Activated naive CD4-positive, alpha-beta T cell treated with anti-CD3 and anti-CD28 coated beads for 36 hours (primary cell): ENCODE data around the gene FHIT. TPM values are rescaled to one million over a fixed set of nuclear protein-coding genes. Genes with fewer than 3 reads are reported as not detected.
A peak's percentile ranks its signal among the peaks of the same experiment; 100 is the strongest.

Source experiments
- CTCF ChIA-PET: fragments of 350-600 bp; sonication (Branson Sonifier 250); formaldehyde crosslinking; loops from one replicate; lab custom pipeline; 2021; ENCODE audit warnings: antibody characterized with exemption; lab: Charles Lee
- DNase-seq: peaks from one replicate; pipeline ENCODE4 v3.0.0-alpha.2; 2020
- H3K27ac Mint-ChIP-seq: one replicate; pipeline ENCODE4 v1.8.0; 2021; ENCODE audit warnings: mild to moderate bottlenecking, mixed read lengths
- H3K27me3 Mint-ChIP-seq: one replicate; pipeline ENCODE4 v1.8.0; 2021; ENCODE audit warnings: low read depth, mixed read lengths
- H3K36me3 Mint-ChIP-seq: one replicate; pipeline ENCODE4 v1.8.0; 2021; ENCODE audit warnings: low read depth, mixed read lengths
- H3K4me1 Mint-ChIP-seq: one replicate; pipeline ENCODE4 v1.8.0; 2021; ENCODE audit warnings: low read depth, mixed read lengths
- H3K4me3 Mint-ChIP-seq: one replicate; pipeline ENCODE4 v1.8.0; 2021; ENCODE audit warnings: mild to moderate bottlenecking, moderate library complexity, mixed read lengths
- H3K9me3 Mint-ChIP-seq: one replicate; pipeline ENCODE4 v1.8.0; 2021; ENCODE audit warnings: mixed read lengths
- intact Hi-C: fragments of 100-400 bp; cut with micrococcal nuclease; formaldehyde crosslinking; loops from one replicate; pipeline ENCODE4 v1.15.1; 2023
- total RNA-seq, 2 experiments: library from RNA; stranded (reverse); gene quantifications; one replicate each; pipeline ENCODE4 v1.2.3, GENCODE V29; 2021

Gene FHIT
- total RNA-seq, 2 experiments from 2014 or later: 20.2 to 22.7 TPM

DNA sequence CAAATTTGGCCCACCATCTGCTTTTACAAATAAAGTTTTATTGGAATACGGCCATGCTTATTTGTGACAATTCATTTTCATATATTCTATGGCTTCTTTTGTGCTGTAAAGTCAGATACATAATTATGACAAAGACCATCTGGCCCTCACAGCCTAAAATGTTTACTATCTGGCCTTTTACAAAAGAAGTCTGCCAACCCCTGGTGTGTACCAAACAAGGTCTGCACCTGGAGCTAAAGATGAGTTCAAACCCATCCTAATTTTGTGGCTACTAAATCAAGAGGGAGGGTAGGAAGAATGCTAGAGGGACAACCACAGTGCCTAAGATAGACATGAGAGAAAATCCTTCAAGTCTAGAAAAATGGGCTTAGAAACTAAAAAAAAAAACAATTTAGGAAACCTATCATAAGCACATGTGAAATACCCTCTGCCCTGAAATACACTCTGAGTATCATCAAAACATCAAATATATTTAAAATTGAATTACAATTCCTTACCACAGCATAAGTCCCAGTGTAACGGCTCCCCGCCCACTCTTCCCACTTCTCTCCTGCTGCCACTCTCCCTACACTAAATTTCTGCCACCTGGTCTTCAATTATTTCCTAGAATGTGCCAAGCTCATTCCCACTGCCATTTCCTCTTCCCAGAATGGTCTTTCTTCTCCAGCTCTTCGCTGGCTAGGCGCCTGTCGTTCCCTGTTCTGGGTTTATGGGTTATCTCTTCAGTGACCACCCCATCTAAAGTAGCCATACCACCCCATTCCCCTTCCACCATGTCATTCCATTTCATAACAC is 1250.7 kb downstream of the FHIT start:
- no peak for DNase-seq
- intact Hi-C loops: loop anchor here (1.0 kb wide), 1 partner anchor 10 kb away; no protein-coding TSS in a partner anchor
- Mint-ChIP-seq H3K9me3 (no peaks in the 10 kb centered on the region), H3K27me3 (no peaks in the 10 kb centered on the region), H3K4me3 (no peak overlapping the region), H3K36me3 (peaks cover 8% of the 10 kb centered on the region), H3K4me1 (peaks cover 86% of the 10 kb centered on the region), H3K27ac (peak overlapping the region; percentile 84)
- CTCF ChIA-PET: interaction anchor here (0.7 to 2.0 kb wide), 2 partner anchors 10 to 20 kb away, joined by 4 to 6 read pairs; no protein-coding TSS in a partner anchor

DNA sequence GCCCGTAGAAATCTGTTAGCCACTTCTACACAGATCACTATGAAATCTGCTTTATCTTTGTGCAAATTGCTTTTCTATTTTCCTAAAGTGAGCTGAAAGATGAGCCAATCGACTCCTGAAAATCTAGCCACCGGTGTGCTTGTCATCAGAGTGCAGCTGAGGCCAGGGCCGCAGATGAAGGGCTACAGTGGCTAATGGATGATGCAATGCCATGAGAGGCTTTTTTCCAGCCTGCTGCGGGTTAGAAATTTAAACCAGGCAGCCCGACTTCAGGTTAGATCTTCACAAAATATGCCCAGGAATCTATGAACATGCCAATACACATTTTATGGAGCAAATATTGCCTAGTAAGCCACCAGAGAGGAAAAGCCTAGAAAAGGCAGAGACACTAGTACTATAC is 1253.2 kb downstream of the FHIT start:
- CTCF ChIA-PET: interaction anchor here (0.9 to 1.0 kb wide), 2 partner anchors 9 to 140 kb away, joined by 3 read pairs; no protein-coding TSS in a partner anchor
- Mint-ChIP-seq H3K4me1 (peaks cover 90% of the 10 kb centered on the region), H3K4me3 (no peak overlapping the region), H3K27me3 (no peaks in the 10 kb centered on the region), H3K27ac (peak overlapping the region; percentile 8), H3K9me3 (no peaks in the 10 kb centered on the region), H3K36me3 (peaks cover 8% of the 10 kb centered on the region)
- intact Hi-C loops: loop anchor here (5.0 to 10.0 kb wide), 4 partner anchors 437 to 1377 kb away; partner anchors contain the start of gene FHIT
- DNase-seq: no peak

DNA sequence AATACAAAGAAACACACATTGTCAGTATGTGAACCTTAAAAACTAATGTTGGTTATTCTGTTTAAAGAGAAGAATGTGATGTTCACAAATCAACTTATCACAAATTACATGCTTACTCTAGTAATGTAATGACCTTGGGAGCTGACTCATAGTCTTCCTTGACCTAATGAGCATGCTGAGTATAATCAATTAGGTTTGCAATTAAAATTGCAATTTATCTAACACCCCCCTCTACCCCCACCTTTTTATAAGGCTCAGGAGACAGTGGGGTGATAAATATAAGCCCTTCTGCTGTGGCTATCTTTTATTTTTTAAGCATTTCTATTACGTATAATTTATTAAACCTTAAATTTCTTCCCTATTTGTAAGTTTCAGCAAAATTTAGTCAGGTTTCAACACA is 1253.7 kb downstream of the FHIT start:
- intact Hi-C loops: loop anchor here (5.0 to 10.0 kb wide), 4 partner anchors 437 to 1377 kb away; partner anchors contain the start of gene FHIT
- H3K4me1 Mint-ChIP-seq: peaks cover 93% of the 10 kb centered on the region

DNA sequence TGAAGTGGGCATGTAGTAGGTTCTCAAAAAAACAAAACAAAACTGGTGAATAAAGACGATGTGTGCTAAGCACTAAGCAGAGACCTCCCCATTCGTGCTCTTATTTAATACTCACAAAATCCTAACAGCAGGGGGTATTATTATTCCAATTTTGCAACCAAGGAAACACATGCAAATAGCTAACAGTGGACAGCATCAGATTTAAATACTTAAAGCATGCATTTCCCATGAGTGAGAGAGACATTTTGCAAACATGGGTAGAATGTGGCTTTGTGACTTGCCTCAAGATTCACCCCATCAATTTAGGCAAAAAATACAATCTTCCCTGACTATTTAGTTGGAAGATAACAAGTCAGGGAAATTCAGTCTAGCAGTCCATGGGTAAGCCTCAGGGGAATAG is 1255.2 kb downstream of the FHIT start:
- peaks cover 5% of the 10 kb centered on the region for H3K36me3 Mint-ChIP-seq
- peak overlapping the region; percentile 37 for H3K4me3 Mint-ChIP-seq
- intact Hi-C loops: loop anchor here (5.0 to 10.0 kb wide), 4 partner anchors 439 to 1379 kb away; partner anchors contain the start of gene FHIT
- H3K27me3 Mint-ChIP-seq: no peaks in the 10 kb centered on the region
- no peaks in the 10 kb centered on the region for H3K9me3 Mint-ChIP-seq
- H3K27ac Mint-ChIP-seq: peak overlapping the region; percentile 72
- CTCF ChIA-PET: interaction anchor here (0.6 kb wide), 1 partner anchor 92 kb away, joined by 3 read pairs; no protein-coding TSS in a partner anchor
- H3K4me1 Mint-ChIP-seq: peaks cover 93% of the 10 kb centered on the region
- no peak for DNase-seq

More for the DNA sequence above, 1253.7 kb downstream of the FHIT start:
- CTCF ChIA-PET: interaction anchor here (0.9 to 1.0 kb wide), 2 partner anchors 9 to 140 kb away, joined by 3 read pairs; no protein-coding TSS in a partner anchor
- Mint-ChIP-seq H3K27me3 (no peaks in the 10 kb centered on the region), H3K36me3 (peaks cover 10% of the 10 kb centered on the region), H3K9me3 (no peaks in the 10 kb centered on the region), H3K4me3 (no peak overlapping the region), H3K27ac (no peak overlapping the region)
- DNase-seq: no peak

DNA sequence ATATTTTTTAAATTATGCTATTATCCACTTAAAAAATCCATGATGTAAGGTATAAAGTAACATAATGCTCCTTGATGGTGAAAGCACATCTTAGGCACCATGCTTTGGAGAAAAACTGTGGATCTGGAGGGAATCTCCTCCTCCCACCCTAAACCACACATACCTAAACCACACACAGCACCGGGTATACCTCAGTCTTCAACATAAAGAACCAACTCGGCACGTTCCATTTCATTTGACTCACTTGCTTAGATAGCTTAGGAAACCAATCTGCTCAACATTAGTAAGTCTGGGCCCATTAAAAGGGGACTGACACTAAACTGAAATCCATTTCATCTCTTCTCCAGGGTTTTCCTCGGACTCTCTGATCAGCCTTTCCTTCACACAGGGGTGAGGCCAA is 1255.7 kb downstream of the FHIT start:
- Mint-ChIP-seq H3K9me3 (no peaks in the 10 kb centered on the region), H3K4me3 (peak overlapping the region; percentile 37), H3K27ac (peak overlapping the region; percentile 72), H3K4me1 (peaks cover 93% of the 10 kb centered on the region), H3K36me3 (peaks cover 3% of the 10 kb centered on the region), H3K27me3 (no peaks in the 10 kb centered on the region)
- CTCF ChIA-PET: interaction anchor here (0.6 to 1.2 kb wide), 3 partner anchors 28 to 1387 kb away, joined by 3 to 5 read pairs (median 3); no protein-coding TSS in a partner anchor
- peak; percentile 56 for DNase-seq
- intact Hi-C loops: loop anchor here (1.0 to 10.0 kb wide), 6 partner anchors 60 to 1379 kb away; partner anchors contain the start of gene FHIT

DNA sequence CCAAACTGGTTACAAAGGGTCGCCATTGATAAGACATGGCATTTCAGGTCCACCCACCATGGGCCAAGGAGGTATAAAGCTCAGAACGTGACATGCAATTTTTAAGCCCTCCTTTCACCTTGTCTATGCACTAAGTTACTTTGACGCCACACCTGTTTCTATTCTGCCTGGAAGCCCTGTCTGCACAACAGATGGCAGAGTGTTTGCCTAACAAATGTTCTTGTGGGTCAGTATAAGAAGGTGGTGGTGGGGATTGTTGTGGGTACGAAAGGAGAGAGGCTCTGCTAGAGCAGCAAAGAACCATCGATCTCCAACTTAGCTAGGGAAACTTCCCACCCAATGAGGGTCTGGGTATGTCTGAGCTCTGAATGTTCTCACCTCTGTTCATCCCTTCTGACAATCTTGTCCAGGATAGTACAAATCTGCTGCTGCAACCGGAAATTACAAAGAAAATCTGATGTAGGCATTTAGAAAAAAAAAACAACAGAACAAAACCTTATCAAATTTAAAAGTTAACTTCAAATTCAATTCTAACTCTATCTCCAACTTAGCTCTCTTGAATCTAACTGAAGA is 1256.4 kb downstream of the FHIT start:
- intact Hi-C loops: loop anchor here (1.0 to 10.0 kb wide), 6 partner anchors 60 to 1380 kb away; partner anchors contain the start of gene FHIT
- Mint-ChIP-seq H3K27me3 (no peaks in the 10 kb centered on the region), H3K9me3 (no peaks in the 10 kb centered on the region), H3K4me1 (peaks cover 95% of the 10 kb centered on the region), H3K27ac (peak overlapping the region; percentile 72), H3K4me3 (peak overlapping the region; percentile 3), H3K36me3 (peaks cover 3% of the 10 kb centered on the region)
- CTCF ChIA-PET: interaction anchor here (0.6 to 1.6 kb wide), 4 partner anchors 14 to 1387 kb away, joined by 3 to 5 read pairs (median 4); no protein-coding TSS in a partner anchor
- no peak for DNase-seq

DNA sequence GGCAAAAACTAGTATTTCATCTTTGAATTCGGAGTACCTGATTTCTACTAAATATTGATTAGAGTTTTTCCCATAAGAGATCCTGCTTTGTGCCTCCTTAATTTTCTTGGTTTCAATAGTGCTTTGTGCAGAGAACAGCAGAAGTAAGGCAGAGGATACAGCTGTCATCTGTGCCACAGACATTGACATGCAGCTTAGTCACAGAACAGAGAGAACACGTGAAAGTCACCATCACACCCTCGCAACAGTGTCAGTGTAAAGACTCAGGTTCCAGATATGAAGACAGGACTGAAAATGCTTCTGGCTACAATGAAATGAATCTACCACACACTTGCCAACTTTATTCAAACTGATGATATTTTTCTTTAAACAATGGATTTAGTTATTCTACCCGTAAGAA is 1258.7 kb downstream of the FHIT start:
- peak overlapping the region; percentile 43 for H3K4me3 Mint-ChIP-seq
- H3K36me3 Mint-ChIP-seq: peaks cover 3% of the 10 kb centered on the region
- H3K4me1 Mint-ChIP-seq: peaks cover 96% of the 10 kb centered on the region
- intact Hi-C loops: loop anchor here (1.0 to 10.0 kb wide), 5 partner anchors 18 to 1382 kb away; no protein-coding TSS in a partner anchor
- no peaks in the 10 kb centered on the region for H3K27me3 Mint-ChIP-seq
- H3K27ac Mint-ChIP-seq: peak overlapping the region; percentile 84
- peak; percentile 76 for DNase-seq
- CTCF ChIA-PET: no interaction called here
- H3K9me3 Mint-ChIP-seq: no peaks in the 10 kb centered on the region

DNA sequence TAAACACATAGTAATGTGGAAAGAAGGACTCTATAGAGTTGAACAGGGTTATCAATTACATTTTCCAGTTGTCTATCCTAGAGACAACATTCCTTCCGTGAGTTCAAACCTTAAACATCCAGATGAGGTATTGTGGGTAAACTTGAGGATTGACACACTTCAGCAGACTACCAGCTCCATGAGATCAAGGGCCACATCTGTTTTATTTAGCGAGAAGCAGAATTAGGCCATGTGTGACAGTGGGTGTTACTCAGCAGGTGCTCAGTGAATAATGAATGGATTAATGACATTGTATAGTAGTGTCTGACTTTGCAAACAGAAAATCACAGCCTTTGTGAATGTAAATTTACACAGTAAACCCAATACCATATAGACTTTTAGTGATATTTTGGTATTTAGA is 1260.3 kb downstream of the FHIT start:
- no peak for DNase-seq
- H3K27ac Mint-ChIP-seq: no peak overlapping the region
- intact Hi-C loops: loop anchor here (10.0 kb wide), 2 partner anchors 444 to 1384 kb away; no protein-coding TSS in a partner anchor
- peaks cover 3% of the 10 kb centered on the region for H3K36me3 Mint-ChIP-seq
- CTCF ChIA-PET: no interaction called here
- no peak overlapping the region for H3K4me3 Mint-ChIP-seq
- H3K9me3 Mint-ChIP-seq: no peaks in the 10 kb centered on the region
- H3K27me3 Mint-ChIP-seq: no peaks in the 10 kb centered on the region
- peaks cover 86% of the 10 kb centered on the region for H3K4me1 Mint-ChIP-seq

DNA sequence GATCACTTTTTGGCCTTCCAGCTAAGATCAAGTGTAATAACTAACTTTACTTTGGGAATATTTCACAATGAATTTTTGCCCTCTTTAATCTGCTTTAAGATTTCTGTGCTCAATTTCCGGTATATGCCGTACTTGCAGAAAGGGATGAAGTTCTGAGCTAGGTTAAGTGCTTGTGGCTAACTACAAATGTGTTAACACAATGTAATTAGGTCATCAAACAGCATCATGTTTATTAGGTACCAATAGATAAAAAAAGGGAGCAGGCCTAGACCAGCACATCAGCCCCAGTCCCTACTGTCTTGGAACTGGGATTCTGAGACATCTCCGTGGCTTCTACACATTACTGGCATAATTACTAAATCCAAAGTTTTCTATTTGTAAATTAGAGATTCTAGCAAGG is 1268.7 kb downstream of the FHIT start:
- no peaks in the 10 kb centered on the region for H3K9me3 Mint-ChIP-seq
- no peak for DNase-seq
- H3K27ac Mint-ChIP-seq: peak overlapping the region; percentile 5
- intact Hi-C loops: no loop called here
- H3K4me1 Mint-ChIP-seq: peaks cover 75% of the 10 kb centered on the region
- H3K36me3 Mint-ChIP-seq: peaks cover 12% of the 10 kb centered on the region
- H3K27me3 Mint-ChIP-seq: no peaks in the 10 kb centered on the region
- no peak overlapping the region for H3K4me3 Mint-ChIP-seq
- CTCF ChIA-PET: interaction anchor here (0.6 to 1.4 kb wide), 4 partner anchors 43 to 100 kb away, joined by 3 read pairs; no protein-coding TSS in a partner anchor

DNA sequence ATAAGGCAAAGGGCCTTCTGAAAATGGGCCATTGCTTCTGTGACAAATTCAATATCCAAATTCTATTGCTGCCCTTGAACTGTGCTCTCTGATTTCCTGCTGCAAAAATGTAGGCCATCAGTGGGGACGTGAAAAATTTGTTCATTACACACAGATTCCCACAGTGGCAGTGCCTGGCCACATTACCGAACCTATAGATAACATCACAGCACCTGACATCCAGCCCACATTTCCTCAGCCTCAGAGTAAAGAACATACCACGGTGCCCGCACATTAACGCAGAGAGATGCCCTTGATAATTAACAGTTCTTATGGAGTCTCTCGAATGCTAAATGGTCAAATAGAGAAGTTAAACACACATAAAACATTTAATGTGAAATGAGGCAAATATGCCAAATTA is 1269.9 kb downstream of the FHIT start:
- Mint-ChIP-seq H3K9me3 (no peaks in the 10 kb centered on the region), H3K36me3 (peaks cover 14% of the 10 kb centered on the region), H3K27me3 (no peaks in the 10 kb centered on the region), H3K4me1 (peaks cover 81% of the 10 kb centered on the region), H3K4me3 (peak overlapping the region; percentile 35), H3K27ac (peak overlapping the region; percentile 94)
- intact Hi-C loops: no loop called here
- no peak for DNase-seq
- CTCF ChIA-PET: interaction anchor here (1.6 to 2.0 kb wide), 2 partner anchors 19 to 46 kb away, joined by 4 to 6 read pairs; no protein-coding TSS in a partner anchor

DNA sequence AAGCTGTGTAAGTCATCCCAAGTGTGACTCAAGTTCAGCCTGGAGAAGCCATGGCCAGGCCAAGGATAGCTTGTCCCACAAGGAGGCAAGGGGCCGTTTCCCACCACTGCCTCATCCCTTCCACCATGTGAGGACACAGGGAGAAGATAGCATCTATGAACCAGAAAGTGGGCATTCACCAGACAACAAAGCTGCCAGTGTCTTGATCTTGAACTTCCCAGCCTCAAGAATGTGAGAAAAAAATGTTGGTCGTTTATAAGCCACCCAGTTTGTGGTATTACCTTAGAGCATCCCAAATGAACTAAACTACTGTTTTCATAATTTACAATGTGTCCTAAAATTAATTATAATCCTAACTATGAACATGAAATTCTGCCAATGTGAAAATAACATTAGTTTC is 1270.7 kb downstream of the FHIT start:
- H3K36me3 Mint-ChIP-seq: peaks cover 17% of the 10 kb centered on the region
- no peak overlapping the region for H3K4me3 Mint-ChIP-seq
- DNase-seq: no peak
- intact Hi-C loops: no loop called here
- peaks cover 85% of the 10 kb centered on the region for H3K4me1 Mint-ChIP-seq
- no peaks in the 10 kb centered on the region for H3K9me3 Mint-ChIP-seq
- H3K27ac Mint-ChIP-seq: peak overlapping the region; percentile 94
- CTCF ChIA-PET: interaction anchor here (0.5 to 2.0 kb wide), 6 partner anchors 9 to 112 kb away, joined by 3 to 6 read pairs (median 4); no protein-coding TSS in a partner anchor
- H3K27me3 Mint-ChIP-seq: no peaks in the 10 kb centered on the region
